Fibroblast of skin of left quadriceps (primary cell): ENCODE data around the gene TFAP2C.
A peak's percentile ranks its signal among the peaks of the same experiment; 100 is the strongest.

Source experiments
- DNase-seq, 2 experiments: peaks; one replicate each; pipeline ENCODE4 v3.0.0-alpha.2; 2013; ENCODE audit warnings: low read depth in 2 of 2

Gene TFAP2C

GRCh38 chr20:56628873-56629463, at the start of gene TFAP2C:
Gene TFAP2C, plus strand, starts transcription at chr20:56629306. Its CDS starts 239 bp downstream, at chr20:56629545.
- peak; percentile 46 to 50 for DNase-seq

- no peak for DNase-seq
Observed at GRCh38 chr20:56580226-56580625, 48.9 kb upstream of the TFAP2C start.

- no peak for DNase-seq
Observed at GRCh38 chr20:56581701-56582100, 47.4 kb upstream of the TFAP2C start.

GRCh38 chr20:56582542-56582941, 46.6 kb upstream of the TFAP2C start:
- DNase-seq, result no peak

GRCh38 chr20:56584916-56585315, 44.2 kb upstream of the TFAP2C start:
- no peak for DNase-seq

- DNase-seq, result no peak
Observed at GRCh38 chr20:56587307-56588041, 41.6 kb upstream of the TFAP2C start.

GRCh38 chr20:56588996-56589395, 40.1 kb upstream of the TFAP2C start:
- no peak for DNase-seq

- DNase-seq, result no peak
Observed at GRCh38 chr20:56589633-56590032, 39.5 kb upstream of the TFAP2C start.

- no peak for DNase-seq
Observed at GRCh38 chr20:56590888-56591287, 38.2 kb upstream of the TFAP2C start.

- DNase-seq, result no peak
Observed at GRCh38 chr20:56592211-56592610, 36.9 kb upstream of the TFAP2C start.

GRCh38 chr20:56592817-56593216, 36.3 kb upstream of the TFAP2C start:
- no peak for DNase-seq

GRCh38 chr20:56595746-56596475, 33.2 kb upstream of the TFAP2C start:
- no peak for DNase-seq

GRCh38 chr20:56601166-56601565, 27.9 kb upstream of the TFAP2C start:
- DNase-seq, result no peak

GRCh38 chr20:56604673-56605072, 24.4 kb upstream of the TFAP2C start:
- no peak for DNase-seq

- DNase-seq, result no peak
Observed at GRCh38 chr20:56605261-56605996, 23.7 kb upstream of the TFAP2C start.

- DNase-seq, result no peak
Observed at GRCh38 chr20:56606174-56606945, 22.7 kb upstream of the TFAP2C start.

- no peak for DNase-seq
Observed at GRCh38 chr20:56607061-56607704, 21.9 kb upstream of the TFAP2C start.

- DNase-seq, result no peak
Observed at GRCh38 chr20:56608376-56608775, 20.7 kb upstream of the TFAP2C start.

GRCh38 chr20:56609321-56609720, 19.8 kb upstream of the TFAP2C start:
- no peak for DNase-seq

- no peak for DNase-seq
Observed at GRCh38 chr20:56610098-56610497, 19.0 kb upstream of the TFAP2C start.

- no peak for DNase-seq
Observed at GRCh38 chr20:56614196-56614595, 14.9 kb upstream of the TFAP2C start.
